GM21786 (cell line): ENCODE data around the gene ATAD3B.
"Not testable (repeated sequence)": the region's sequence is repeated elsewhere in the genome, so short reads cannot be mapped to it uniquely, and the experiment has no call there.

Source experiments
- ATAC-seq: cut with Tn5 transposase; IDR thresholded peaks from one replicate; pipeline ENCODE4 v1.9.1; 2021; ENCODE audit not compliant: unreplicated experiment

ATAD3B gene

DNA sequence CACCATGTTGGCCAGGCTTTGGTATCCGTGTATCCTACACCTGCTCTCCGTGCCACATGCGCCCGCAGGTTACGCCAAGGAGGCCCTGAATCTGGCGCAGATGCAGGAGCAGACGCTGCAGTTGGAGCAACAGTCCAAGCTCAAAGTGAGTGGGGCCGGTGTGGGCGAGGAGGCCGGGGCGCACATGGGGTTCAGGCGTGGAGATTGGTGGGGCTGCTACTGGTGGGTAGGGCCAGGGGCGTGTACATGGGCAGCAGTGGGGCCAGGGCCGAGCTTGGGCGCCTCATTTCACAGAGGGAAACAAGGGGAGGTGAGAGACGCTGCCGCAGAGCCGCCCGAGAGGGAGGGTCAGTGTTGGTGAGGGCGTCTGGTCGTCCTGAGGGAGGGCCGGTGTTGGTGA lies 5.6 kb downstream of the ATAD3B start:
- ATAC-seq = no peak

DNA sequence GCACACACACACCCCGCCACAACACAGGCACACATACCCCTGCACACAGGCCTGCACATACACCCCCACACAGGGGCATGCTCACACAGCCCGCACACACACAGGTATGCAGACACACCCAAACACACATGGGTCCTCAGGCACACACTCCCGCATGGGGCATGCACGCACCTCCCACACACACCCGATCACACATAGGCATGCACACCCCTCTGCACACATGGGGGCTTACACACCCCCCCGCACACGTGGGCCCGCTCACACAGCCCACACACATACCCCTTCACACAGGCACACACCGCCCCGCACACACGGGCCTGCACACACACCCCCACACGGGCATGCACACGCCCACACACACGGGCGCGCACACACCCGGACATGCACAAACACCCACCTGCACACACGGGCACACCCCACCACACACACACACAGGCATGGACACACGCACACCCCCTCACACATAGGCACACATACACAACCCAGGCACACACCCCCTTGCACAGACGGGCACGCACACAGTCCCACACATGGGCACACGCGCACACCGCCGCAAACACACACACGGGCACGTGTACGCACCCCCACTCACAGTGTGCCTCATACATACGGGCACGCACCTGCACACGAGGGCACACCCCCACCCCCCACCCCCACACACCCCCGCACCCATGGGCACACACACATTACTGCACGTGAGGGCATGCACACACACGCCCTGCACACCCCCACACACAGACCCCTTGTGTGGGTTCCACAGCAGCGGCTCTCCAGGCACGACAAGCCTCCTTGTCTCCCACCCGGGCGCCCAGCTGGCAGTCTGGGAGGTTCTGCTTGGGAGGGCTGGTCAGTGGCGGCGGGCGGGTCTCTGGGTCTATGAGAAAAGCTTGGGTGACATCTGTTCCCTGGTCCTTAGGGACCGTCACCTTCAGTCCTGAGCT lies 8.3 kb downstream of the ATAD3B start:
- no peak for ATAC-seq

DNA sequence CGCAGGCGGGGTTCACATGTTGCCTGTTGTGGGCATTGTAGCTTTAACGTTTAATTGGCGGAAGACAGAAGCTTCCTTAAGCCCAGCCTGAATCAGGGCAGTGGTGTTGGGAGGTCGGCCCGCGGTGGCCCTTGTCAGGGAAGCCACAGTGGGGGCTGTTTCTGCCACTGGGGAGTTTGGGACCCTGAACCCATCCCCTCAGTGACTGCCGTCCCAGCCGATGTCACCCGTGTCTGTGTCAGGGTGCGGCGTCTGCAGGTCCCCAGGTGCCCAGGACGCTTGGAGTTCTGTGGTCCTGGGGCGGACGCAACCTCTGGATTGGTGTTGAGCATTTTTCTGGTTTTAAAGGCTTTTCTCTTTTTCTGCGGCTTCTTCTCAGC lies 8.9 kb downstream of the ATAD3B start:
- not testable (repeated sequence) for ATAC-seq

DNA sequence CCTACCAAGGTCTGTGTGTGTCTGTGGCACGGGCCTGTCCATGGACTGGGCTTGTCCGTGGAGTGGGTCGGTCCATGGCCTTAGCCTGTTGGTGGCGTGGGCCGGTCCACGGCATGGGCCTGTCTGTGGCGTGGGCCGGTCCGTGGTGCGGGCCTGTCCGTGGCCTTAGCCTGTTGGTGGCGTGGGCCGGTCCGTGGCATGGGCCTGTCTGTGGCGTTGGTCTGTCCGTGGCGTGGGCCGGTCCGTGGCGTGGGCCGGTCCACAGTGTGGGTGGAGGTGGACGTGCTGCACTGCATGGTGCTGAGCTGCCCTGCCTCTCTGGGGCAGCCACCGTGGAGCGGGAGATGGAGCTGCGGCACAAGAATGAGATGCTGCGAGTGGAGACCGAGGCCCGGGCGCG lies 10.2 kb downstream of the ATAD3B start:
- not testable (repeated sequence) for ATAC-seq

DNA sequence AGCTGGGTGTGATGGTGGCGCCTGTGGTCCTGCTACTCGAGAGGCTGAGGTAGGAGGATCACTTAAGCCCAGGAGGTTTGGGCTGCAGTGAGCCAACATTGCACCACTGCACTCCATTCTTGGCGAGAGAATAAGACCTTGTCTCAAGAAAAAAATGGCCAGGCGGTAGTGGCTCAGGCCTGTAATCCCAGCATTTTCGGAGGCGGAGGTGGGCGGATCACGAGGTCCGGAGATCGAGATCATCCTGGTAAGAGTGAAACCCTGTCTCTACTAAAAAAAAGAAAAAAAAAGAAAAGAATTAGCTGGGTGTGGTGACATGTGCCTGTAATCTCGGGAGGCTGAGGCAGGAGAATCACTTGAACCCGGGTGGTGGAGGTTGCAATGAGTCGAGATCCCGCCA lies 11.3 kb downstream of the ATAD3B start:
- no peak for ATAC-seq

DNA sequence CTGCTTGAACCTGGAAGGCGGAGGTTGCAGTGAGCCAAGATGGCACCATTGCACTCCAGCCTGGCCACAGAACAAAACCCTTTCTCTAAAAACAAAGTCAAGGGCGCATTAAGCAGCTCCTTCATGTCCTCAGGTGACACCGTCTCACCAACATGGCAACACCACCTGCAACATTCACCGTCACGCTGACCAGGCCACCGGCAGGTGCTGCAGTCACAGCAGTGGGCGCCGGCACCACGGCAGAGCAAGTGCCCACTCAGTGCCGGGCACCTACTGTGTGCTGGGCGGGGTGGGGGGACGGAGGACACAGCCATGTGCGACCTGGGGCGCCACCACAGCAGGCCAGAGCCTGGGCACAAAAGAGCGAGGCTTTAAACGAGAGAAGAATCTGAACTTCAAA lies 12.1 kb downstream of the ATAD3B start:
- no peak for ATAC-seq

DNA sequence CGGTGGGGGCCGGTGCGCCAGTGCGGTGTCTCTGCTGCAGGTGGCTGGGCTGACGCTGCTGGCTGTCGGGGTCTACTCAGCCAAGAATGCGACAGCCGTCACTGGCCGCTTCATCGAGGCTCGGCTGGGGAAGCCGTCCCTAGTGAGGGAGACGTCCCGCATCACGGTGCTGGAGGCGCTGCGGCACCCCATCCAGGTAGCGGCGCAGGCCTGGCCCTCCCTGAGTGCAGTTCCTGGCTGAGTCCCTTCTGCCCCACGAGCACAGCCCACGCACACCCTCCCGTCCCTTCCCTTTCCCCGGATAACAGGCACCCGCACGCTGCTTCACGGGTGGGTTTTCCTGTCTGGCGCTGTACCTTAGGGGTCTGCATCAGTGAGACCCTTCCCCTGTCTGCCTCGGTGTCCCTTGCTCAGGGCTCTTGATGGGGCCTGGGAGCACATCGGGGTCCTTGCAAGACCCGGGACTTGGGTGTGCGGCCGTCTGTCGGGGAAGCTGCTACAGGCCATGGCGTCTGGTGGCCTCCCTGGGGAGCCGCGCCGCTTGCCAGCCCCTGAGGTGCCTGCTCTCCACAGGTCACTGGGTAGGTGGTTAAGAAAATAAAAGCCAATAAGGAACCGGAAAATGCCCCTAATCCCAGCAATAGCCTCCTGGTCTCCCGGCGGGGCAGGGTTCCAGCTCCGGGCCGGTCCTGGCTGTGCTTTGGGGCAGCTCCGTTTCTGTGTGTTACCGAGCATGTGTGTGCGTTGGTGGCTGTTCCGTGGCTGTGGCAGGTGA lies 13.6 kb downstream of the ATAD3B start:
- ATAC-seq = not testable (repeated sequence)

DNA sequence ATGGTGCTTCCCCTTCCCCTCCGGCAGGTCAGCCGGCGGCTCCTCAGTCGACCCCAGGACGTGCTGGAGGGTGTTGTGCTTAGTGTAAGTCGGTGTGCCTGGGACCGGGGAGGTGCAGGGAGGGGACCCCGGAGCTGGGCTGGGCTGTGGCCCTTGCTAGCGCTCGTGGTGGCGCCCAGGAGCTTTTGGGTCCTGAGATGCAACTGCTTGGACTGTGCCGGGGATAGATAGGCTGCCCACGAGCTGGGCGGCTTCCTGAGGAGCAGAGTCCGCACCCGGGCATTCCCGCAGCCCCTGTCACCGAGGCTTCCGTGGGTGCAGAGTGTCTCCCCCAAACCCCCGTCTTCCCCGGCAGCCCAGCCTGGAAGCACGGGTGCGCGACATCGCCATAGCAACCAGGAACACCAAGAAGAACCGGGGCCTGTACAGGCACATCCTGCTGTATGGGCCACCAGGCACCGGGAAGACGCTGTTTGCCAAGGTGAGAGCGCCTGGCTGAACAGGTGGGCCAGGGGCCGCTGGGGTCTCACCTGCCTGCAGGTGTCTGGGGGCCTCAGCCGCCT lies 14.3 kb downstream of the ATAD3B start:
- ATAC-seq = not testable (repeated sequence)

DNA sequence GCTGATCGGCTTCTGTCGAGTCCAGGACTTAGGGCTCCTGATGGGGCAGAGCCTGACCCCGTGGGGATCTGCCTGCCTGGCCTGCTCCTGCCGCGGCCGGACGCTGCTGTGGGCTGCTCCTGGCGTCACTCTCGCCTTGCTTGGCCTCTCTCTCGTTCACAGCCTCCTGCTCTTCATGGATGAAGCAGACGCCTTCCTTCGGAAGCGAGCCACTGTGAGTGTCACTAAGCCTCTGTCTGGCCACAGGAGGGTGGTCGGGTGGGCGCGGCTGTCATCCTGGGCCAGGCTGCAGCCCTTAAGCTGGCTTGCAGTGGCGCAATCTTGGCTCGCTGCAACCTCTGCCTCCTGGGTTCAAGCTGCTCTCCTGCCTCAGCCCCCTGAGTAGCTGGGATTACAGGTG lies 16.1 kb downstream of the ATAD3B start:
- ATAC-seq = no peak

DNA sequence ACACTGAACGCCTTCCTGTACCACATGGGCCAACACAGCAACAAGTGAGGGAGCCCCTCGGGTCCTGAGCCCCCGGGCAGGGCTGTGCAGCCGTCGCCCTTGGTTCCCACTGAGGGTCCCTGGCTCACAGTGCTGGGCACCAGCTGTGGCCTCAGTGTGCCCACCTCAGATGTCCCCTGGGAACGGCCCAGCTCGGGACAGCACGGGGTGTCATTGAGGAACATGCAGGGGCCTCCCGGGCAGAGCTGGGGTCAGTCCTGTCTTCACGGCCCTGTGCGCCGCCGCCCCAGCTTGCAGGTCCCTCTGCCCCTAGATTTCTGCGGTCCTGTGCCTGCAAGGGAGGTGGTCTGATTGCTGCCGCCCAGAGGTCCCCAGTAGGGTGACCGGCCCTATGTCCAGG lies 17.7 kb downstream of the ATAD3B start:
- ATAC-seq = no peak

DNA sequence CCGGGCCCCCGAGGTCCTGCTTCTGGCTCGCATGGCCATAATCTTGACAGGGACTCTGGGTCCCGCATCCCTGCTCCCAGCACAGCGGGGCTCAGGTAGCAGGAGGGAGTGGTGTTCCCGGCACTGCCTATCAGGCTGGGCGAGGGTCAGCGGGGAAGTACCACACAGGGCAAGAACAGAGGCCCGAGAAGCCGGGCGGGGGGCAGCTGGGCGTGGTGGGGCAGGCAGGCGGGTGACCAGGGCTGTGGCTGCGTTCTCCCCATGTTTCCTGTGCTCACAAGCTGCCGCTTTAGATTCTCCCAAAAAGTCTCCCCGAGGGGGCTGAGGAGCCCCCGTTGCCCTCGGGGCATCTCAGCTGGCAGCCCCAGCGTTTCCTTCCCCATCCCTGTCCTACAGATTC lies 18.3 kb downstream of the ATAD3B start:
- no peak for ATAC-seq

DNA sequence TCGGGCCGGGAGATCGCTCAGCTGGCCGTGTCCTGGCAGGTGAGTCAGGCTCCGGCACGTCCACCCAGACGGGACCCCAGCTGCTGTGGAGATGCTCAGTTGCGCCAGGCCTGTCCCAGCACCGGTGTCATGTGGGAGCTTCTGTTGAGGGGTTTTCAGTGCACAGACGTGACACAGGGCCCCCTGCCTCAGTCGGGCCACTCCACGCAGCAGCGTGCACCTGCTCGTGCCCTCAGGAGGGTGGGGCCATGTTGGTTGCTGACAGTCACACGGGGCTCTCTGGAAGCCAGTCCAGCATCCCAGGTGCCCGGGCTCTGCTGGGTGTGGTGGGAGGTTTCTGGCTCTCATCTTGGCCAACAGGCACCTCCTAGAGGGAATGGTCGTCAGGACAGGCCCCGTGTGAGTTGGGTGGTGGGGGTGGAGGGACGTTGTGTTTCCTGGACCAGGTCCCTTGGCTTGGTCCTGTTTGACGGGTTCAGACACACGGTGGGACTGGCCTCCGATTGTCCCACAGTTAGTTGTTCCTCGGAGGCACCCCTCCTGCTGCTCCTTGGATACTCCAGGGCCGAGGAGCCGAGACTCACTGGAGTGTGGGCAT lies 19.2 kb downstream of the ATAD3B start:
- no peak for ATAC-seq

DNA sequence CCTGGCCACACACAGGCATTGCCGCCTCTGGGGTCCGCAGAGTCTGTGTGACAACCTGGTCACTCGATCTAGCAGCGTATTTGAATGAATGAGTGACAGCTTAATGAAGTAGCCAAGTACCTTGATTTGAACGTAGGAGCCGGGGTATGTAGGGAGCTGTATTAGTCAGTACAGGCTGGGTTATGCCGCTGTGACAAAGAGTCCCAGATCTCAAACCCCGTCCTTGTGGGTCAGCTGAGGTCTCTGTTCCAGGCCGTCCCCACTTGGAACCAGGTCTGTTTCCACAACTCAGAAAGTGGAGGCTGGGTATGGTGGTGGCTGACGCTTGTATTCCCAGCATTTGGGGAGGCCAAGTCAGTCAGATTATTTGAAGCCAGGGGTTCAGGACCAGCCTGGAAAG lies 20.0 kb downstream of the ATAD3B start:
- ATAC-seq = no peak

DNA sequence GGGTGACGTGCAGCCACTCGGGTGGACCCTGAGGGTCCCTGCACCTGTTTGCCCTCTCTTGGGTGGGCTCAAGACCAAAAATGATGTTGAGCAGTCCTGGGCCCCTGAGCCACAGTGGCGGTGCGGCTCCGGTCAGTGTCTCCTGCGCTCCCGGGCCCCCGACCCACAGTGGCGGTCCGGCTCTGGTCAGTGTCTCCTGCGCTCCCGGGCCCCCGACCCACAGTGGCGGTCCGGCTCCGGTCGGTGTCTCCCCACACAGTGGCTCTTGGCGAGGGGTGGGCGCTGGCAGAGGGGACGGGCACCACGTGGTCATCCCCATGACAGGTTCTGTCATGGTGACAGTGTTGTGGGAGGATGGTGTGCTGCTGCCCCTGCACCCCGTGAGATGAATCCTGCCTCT lies 22.7 kb downstream of the ATAD3B start:
- not testable (repeated sequence) for ATAC-seq

DNA sequence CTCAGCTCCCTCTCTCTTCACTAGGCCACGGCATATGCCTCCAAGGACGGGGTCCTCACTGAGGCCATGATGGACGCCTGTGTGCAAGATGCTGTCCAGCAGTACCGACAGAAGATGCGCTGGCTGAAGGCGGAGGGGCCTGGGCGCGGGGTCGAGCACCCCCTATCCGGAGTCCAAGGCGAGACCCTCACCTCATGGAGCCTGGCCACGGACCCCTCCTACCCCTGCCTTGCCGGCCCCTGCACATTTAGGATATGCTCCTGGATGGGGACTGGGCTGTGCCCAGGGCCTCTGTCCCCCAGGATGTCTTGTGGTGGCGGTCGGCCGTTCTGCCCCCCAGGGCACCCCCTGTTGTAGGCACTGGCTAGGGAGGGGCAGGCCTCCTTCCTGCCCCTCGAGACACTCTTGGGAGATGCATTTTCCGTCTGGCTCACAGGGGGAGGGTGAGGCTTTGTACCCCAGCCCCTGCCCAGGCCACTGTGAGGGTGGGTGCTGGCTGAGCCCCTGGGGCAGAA lies 24.0 kb downstream of the ATAD3B start:
- not testable (repeated sequence) for ATAC-seq

DNA sequence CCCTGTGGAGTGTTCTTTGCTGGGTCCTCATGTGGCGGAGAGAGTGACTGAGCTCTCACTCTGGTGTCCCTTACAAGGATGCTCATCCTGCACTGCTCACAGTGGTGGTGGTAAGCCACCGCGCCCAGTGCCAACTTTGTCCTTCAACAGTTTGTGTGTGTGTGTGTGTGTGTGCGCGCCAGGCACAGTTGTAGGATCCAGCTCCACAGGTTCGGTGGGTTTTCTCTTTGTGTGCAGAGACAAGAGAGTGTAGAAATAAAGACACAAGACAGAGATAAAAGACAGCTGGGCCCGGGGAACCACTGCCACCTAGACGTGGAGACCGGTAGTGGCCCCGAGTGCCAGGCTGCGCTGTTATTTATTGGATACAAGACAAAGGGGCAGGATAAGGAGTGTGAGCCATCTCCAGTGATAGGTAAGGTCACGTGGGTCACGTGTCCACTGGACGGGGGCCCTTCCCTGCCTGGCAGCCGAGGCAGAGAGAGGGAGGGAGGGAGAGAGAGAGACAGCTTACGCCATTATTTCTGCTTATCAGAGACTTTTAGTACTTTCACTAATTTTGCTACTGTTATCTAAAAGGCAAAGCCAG lies 33.3 kb downstream of the ATAD3B start:
- ATAC-seq = not testable (repeated sequence)

DNA sequence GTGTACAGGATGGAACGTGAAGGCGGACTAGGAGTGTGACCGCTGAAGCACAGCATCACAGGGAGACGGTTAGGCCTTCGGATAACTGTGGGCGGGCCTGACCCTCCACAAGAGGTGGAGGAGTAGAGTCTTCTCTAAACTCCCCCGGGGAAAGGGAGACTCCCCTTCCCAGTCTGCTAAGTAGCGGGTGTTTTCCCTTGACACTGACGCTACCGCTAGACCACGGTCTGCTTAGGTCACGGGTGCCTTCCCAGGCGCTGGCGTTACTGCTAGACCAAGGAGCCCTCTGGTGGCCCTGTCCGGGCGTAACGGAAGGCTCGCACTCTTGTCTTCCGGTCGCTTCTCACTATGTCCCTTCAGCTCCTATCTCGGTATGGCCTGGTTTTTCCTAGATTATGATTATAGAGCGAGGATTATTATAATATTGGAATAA lies 33.8 kb downstream of the ATAD3B start:
- peak; percentile 65 for ATAC-seq

DNA sequence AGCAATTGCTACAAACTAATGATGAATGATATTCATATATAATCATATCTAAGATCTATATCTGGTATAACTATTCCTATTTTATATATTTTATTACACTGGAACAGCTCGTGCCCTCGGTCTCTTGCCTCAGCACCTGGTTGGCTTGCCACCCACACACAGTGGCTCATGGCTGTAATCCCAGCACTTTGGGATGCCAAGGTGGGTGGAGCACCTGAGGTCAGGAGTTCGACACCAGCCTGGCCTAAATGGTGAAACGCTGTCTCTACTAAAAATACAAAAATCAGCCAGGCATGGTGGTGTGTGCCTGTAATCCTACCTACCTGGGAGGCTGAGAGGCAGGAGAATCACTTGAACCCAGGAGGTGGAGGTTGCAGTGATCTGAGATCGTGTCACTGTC lies 34.2 kb downstream of the ATAD3B start:
- not testable (repeated sequence) for ATAC-seq

DNA sequence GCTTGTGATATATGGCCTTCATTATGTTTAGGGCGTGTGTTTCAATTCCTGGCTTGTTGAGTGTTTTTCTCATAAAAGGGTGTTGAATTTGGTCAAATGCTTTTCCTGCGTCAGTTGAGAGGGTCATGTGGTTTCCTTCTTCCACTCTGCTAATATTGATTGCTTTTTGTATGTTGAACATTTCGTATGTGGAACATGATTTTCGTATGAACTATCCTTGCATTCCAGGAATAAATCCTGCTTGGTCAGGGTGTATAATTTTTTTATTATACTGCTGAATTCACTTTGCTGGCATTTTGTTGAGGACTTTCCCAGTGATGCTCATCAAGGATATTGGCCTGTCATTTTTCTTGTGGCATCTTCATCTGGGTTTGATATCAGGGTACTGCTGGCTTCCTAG lies 35.7 kb downstream of the ATAD3B start:
- no peak for ATAC-seq

DNA sequence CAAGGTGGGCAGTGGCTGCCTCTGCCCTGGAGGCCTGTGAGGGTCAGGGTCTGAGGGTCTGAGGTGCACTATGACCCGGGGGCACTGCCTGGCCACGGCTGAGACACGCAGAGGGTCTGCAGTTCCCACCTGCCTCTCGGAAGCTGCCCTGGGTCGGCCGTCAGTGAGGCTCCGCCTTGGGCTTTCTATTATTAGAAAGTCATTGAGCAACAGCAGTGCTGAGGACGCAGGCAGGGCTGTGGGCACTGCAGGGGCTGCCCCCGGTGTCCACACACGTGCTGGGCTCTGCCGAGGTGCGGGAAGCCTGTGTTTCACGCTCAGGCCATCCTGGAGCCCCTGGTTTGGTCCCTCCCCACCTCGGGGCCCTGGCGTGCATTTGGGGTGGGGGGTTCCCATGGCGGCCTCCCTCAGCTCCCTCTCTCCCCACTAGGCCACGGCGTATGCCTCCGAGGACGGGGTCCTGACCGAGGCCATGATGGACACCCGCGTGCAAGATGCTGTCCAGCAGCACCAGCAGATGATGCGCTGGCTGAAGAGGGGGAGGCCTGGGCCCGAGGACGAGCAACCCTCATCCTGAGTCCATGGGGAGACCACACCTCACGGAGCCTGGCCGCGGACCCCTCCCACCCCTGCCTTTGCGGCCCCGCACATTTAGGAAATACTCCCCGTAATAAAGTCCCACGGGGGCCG lies 37.4 kb downstream of the ATAD3B start:
- not testable (repeated sequence) for ATAC-seq
